Gastroesophageal sphincter (tissue), 3 donors: ENCODE results near the gene GRIK3.

Experiments used
- EP300 ChIP-seq: sonication (generic); formaldehyde crosslinking; IDR thresholded peaks from one replicate; pipeline ENCODE4 v1.6.1; 2017; ENCODE audit warnings: antibody characterized with exemption, mild to moderate bottlenecking
- POLR2A ChIP-seq, 2 donors: fragments of 450-650 bp; IDR thresholded peaks; one replicate each; pipeline ENCODE4 v1.6.1; 2017; ENCODE audit warnings: antibody characterized with exemption in 2 of 2, mild to moderate bottlenecking in 2 of 2, moderate library complexity in 1 of 2
- POLR2AphosphoS5 ChIP-seq: sonication (generic); formaldehyde crosslinking; IDR thresholded peaks from one replicate; pipeline ENCODE4 v1.6.1; 2017; ENCODE audit warnings: antibody characterized with exemption
- TF ChIP-seq, protein P1 (sequence below), 4 experiments: fragments of 200-600 bp in 2 of 4; fragments of 450-650 bp in 2 of 4; sonication (generic) in 1 of 4; IDR thresholded peaks; one replicate each; pipeline ENCODE4 v1.5.1; 2017 to 2019; ENCODE audit warnings: antibody characterized with exemption in 4 of 4, mild to moderate bottlenecking in 2 of 4, moderate library complexity in 2 of 4

DNA sequence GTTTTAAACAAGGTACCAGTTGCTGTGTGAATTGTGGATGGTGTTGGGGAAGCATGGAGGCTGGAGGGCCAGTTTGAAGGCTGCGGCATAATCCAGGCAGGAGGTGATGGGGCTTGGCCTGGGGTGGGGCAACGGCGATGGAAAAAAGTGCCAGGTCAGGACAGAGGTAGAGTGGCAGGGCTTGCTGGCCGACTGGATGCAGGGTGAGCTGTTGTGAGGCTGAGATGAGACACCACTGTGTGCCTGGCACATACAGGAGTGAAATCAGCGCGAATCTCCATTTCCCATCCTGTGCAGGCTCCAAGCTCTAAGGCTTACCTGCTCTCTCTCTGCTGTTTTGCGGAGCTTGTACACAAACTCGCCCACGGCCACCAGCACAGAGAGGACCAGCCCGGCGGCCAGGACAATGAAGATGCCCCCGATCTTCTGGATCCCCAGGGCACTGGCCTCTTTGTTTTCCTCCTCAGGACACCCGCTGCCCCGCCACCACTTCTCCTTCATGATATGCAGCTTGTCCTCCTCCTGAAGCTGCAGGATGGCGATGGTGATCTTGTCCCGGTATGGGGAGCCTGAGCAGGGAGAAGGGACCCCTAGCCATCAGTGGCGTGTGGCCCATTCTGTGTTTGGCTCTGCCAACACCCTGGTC, 229.5 kb downstream of the GRIK3 start:
- TF ChIP-seq, protein P1, sequence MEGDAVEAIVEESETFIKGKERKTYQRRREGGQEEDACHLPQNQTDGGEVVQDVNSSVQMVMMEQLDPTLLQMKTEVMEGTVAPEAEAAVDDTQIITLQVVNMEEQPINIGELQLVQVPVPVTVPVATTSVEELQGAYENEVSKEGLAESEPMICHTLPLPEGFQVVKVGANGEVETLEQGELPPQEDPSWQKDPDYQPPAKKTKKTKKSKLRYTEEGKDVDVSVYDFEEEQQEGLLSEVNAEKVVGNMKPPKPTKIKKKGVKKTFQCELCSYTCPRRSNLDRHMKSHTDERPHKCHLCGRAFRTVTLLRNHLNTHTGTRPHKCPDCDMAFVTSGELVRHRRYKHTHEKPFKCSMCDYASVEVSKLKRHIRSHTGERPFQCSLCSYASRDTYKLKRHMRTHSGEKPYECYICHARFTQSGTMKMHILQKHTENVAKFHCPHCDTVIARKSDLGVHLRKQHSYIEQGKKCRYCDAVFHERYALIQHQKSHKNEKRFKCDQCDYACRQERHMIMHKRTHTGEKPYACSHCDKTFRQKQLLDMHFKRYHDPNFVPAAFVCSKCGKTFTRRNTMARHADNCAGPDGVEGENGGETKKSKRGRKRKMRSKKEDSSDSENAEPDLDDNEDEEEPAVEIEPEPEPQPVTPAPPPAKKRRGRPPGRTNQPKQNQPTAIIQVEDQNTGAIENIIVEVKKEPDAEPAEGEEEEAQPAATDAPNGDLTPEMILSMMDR (IDR thresholded peaks at IDR 0.05), result no peak
- TF ChIP-seq POLR2AphosphoS5 (no peak), POLR2A (IDR thresholded peaks at IDR 0.05) (no peak), EP300 (no peak)
